Smooth muscle cell (in vitro differentiated cells): ENCODE results near the gene NTMT2. TPM values are rescaled to one million over a fixed set of nuclear protein-coding genes. Genes with fewer than 3 reads are reported as not detected.
A peak's percentile ranks its signal among the peaks of the same experiment; 100 is the strongest.

Experiments used
- DNase-seq: peaks from one replicate; lab custom pipeline; 2025; ENCODE audit not compliant: unreplicated experiment; lab: John Stamatoyannopoulos, UW
- H2AFZ ChIP-seq: fragments of 200-600 bp; sonication (generic); 2 replicates; pipeline ENCODE4 v1.6.0; 2016; ENCODE audit warnings: antibody characterized with exemption, low read depth, mild to moderate bottlenecking
- H3F3A ChIP-seq: fragments of 200-600 bp; sonication (generic); 2 replicates; pipeline ENCODE4 v1.6.0; 2017; ENCODE audit warnings: antibody characterized with exemption, low read depth
- H3K27ac ChIP-seq: fragments of 200-600 bp; sonication (generic); 2 replicates; pipeline ENCODE4 v1.5.1; 2016; ENCODE audit warnings: low read depth, mild to moderate bottlenecking
- H3K27me3 ChIP-seq: fragments of 200-600 bp; sonication (generic); 2 replicates; pipeline ENCODE4 v1.6.1; 2016; ENCODE audit warnings: low read depth, mild to moderate bottlenecking
- H3K36me3 ChIP-seq: fragments of 200-600 bp; sonication (generic); 2 replicates; pipeline ENCODE4 v1.5.1; 2016; ENCODE audit warnings: low read depth
- H3K4me1 ChIP-seq: fragments of 200-600 bp; sonication (generic); 2 replicates; pipeline ENCODE4 v1.5.1; 2016; ENCODE audit warnings: low read depth
- H3K4me2 ChIP-seq: fragments of 200-600 bp; sonication (generic); 2 replicates; pipeline ENCODE4 v1.6.0; 2016; ENCODE audit warnings: mild to moderate bottlenecking
- H3K4me3 ChIP-seq: fragments of 200-600 bp; sonication (generic); 2 replicates; pipeline ENCODE4 v1.5.1; 2016; ENCODE audit warnings: mild to moderate bottlenecking
- H3K79me2 ChIP-seq: fragments of 200-600 bp; sonication (generic); 2 replicates; pipeline ENCODE4 v1.6.0; 2016; ENCODE audit warnings: low read depth, mild to moderate bottlenecking
- H3K9ac ChIP-seq: fragments of 200-600 bp; sonication (generic); 2 replicates; pipeline ENCODE4 v1.6.0; 2016; ENCODE audit warnings: low read depth
- H3K9me3 ChIP-seq: fragments of 200-600 bp; sonication (generic); replicated peaks from 2 replicates; pipeline ENCODE4 v1.5.1; 2016; ENCODE audit warnings: low read depth
- H4K20me1 ChIP-seq: fragments of 200-600 bp; sonication (generic); 2 replicates; pipeline ENCODE4 v1.6.0; 2016; ENCODE audit warnings: low read depth
- CTCF ChIP-seq: fragments of 200-600 bp; sonication (generic); IDR thresholded peaks from 2 replicates; pipeline ENCODE4 v1.5.1; 2017; ENCODE audit warnings: borderline replicate concordance, mild to moderate bottlenecking, antibody characterized with exemption; ENCODE audit not compliant: insufficient read depth, poor library complexity, severe bottlenecking
- WGBS: methylation state at CpG from one replicate; pipeline ENCODE4 v1.1.7; 2016; ENCODE audit warnings: low lambda C conversion rate; 5-methylcytosine and 5-hydroxymethylcytosine counted together
- polyA plus RNA-seq: library from polyadenylated mRNA; unstranded; fragments of >200 nt; fragmentation: Nextera tagmentation; extraction: Ambion mirVana; gene quantifications from 2 replicates; pipeline ENCODE4 v1.2.1, GENCODE V29; 2016
- total RNA-seq: library from RNA; depleted of rRNA; stranded (reverse); fragments of >200 nt; gene quantifications from 2 replicates; pipeline ENCODE4 v1.2.3, GENCODE V29; 2014

The NTMT2 gene
- total and polyA plus RNA-seq, 2 experiments from 2014 or later = 0.21 TPM; not detected in 1

DNA sequence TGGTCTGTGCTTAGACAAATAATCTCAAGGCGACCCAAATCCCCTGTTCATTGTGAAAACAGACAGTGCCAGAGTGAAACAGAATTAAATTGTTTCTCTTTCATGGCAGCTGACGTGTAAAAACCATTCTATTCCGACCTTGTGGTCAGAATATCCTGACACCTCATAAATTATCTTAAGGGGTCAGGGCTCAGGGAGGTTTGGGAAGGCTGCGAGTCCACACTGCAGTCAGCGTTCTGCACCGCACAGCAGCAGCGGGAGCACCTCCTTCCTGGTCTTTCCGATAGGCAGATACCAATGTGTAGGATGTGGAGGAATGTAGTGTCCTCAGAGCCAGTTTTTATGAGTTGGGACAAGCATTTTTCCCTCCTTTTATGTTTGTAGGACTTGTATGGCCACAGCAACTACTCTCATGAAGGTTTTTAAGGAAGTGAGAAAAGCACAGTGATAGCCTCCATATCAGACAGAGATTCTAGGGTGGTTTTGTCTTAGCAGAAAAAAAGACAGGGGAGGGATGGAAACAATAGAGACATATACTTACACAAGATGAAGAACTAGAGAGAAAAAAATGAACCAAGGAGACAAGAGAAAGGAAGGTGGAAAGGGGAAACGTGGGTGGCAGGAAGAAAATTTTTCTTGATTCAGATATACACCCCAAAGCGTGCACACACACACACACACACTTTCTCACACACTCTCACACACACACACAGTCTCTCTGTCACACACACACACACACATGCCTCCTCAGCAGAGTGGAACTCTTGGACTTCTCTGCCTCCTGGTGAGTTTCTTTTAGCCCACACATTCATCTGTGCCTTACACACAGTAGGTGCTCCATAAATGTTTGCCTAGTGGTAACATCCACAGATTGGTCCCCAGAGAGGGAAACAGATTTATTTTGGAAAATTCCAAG lies 68.6 kb downstream of the NTMT2 start:
- Histone ChIP-seq H4K20me1 (no peaks in the 10 kb centered on the region), H3K27ac (peak overlapping the region; percentile 26)
- DNase-seq = no peak

GRCh38 chr1:170215072-170215885 lies 69.5 kb downstream of the NTMT2 start:
- no peaks in the 10 kb centered on the region for H4K20me1 ChIP-seq
- H3K27me3 ChIP-seq = no peaks in the 10 kb centered on the region
- no peak overlapping the region for H3K9ac ChIP-seq
- WGBS = 89% methylated on average over 4 of the region's 4 CpGs
- H3K27ac ChIP-seq = peak overlapping the region; percentile 26
- no peaks in the 10 kb centered on the region for H3K9me3 ChIP-seq
- H3K4me1 ChIP-seq = no peaks in the 10 kb centered on the region
- no peak for DNase-seq
- TF ChIP-seq CTCF = no peak
- H3F3A ChIP-seq = peaks cover 4% of the 10 kb centered on the region
- H3K4me3 ChIP-seq = no peak overlapping the region
- H3K79me2 ChIP-seq = no peaks in the 10 kb centered on the region
- H3K36me3 ChIP-seq = no peaks in the 10 kb centered on the region
- peak overlapping the region; percentile 71 for H3K4me2 ChIP-seq
- H2AFZ ChIP-seq = no peak overlapping the region

More for the DNA sequence above, 68.6 kb downstream of the NTMT2 start:
- Histone ChIP-seq H2AFZ (peak overlapping the region; percentile 17), H3K27me3 (no peaks in the 10 kb centered on the region), H3F3A (peaks cover 3% of the 10 kb centered on the region), H3K79me2 (no peaks in the 10 kb centered on the region), H3K9ac (no peak overlapping the region), H3K9me3 (no peaks in the 10 kb centered on the region), H3K4me1 (no peaks in the 10 kb centered on the region), H3K36me3 (no peaks in the 10 kb centered on the region), H3K4me3 (no peak overlapping the region), H3K4me2 (peak overlapping the region; percentile 71)
- WGBS = 32% methylated on average over 10 of the region's 10 CpGs
- no peak for TF ChIP-seq CTCF

- Histone ChIP-seq H3K27me3 (no peaks in the 10 kb centered on the region), H3K4me1 (no peaks in the 10 kb centered on the region), H4K20me1 (no peaks in the 10 kb centered on the region), H3K9me3 (no peaks in the 10 kb centered on the region), H3K9ac (no peak overlapping the region), H3K4me2 (no peak overlapping the region), H3K4me3 (no peak overlapping the region), H3K79me2 (no peaks in the 10 kb centered on the region), H3K27ac (no peak overlapping the region), H3K36me3 (no peaks in the 10 kb centered on the region), H3F3A (peaks cover 4% of the 10 kb centered on the region), H2AFZ (no peak overlapping the region)
- TF ChIP-seq CTCF = no peak
- no peak for DNase-seq
- 92% methylated on average over 5 of the region's 5 CpGs for WGBS
Measured at GRCh38 chr1:170217517-170218256, 71.9 kb downstream of the NTMT2 start.
